ENCODE measurements around the gene ST8SIA6.
"Not testable (repeated sequence)": the region's sequence is repeated elsewhere in the genome, so short reads cannot be mapped to it uniquely, and the experiment has no call there.

Gene ST8SIA6

GRCh38 chr10:17349717-17350116 is 104.7 kb downstream of the ST8SIA6 start:
- Histone ChIP-seq H3K9ac (ENCODE audit: low read depth, low read length) (no peak overlapping the region), H3K27me3 (ENCODE audit: insufficient read depth, low read length) (no peaks in the 10 kb centered on the region), H3K4me3 (ENCODE audit: low read length) (no peak overlapping the region), H3K4me1 (ENCODE audit: insufficient read depth, low read length) (no peaks in the 10 kb centered on the region), H3K36me3 (ENCODE audit: insufficient read depth, low read depth, low read length) (no peaks in the 10 kb centered on the region), H3K9me3 (ENCODE audit: insufficient read depth, low read depth, low read length) (no peaks in the 10 kb centered on the region), H3K27ac (ENCODE audit: low read length) (no peak overlapping the region)

- Histone ChIP-seq H3K36me3 (ENCODE audit: insufficient read depth, low read depth, low read length) (no peaks in the 10 kb centered on the region), H3K27me3 (ENCODE audit: insufficient read depth, low read length) (no peaks in the 10 kb centered on the region), H3K9me3 (ENCODE audit: insufficient read depth, low read depth, low read length) (no peaks in the 10 kb centered on the region), H3K4me1 (ENCODE audit: insufficient read depth, low read length) (no peaks in the 10 kb centered on the region), H3K4me3 (ENCODE audit: low read length) (no peak overlapping the region), H3K9ac (ENCODE audit: low read depth, low read length) (no peak overlapping the region), H3K27ac (ENCODE audit: low read length) (no peak overlapping the region)
These were observed 105.7 kb downstream of the ST8SIA6 start for GRCh38 chr10:17348501-17349349.

- Histone ChIP-seq H3K4me1 (ENCODE audit: insufficient read depth, low read length) (no peaks in the 10 kb centered on the region), H3K4me3 (ENCODE audit: low read length) (no peak overlapping the region), H3K36me3 (ENCODE audit: insufficient read depth, low read depth, low read length) (no peaks in the 10 kb centered on the region), H3K27ac (ENCODE audit: low read length) (no peak overlapping the region), H3K9ac (ENCODE audit: low read depth, low read length) (no peak overlapping the region), H3K9me3 (ENCODE audit: insufficient read depth, low read depth, low read length) (no peaks in the 10 kb centered on the region), H3K27me3 (ENCODE audit: insufficient read depth, low read length) (no peaks in the 10 kb centered on the region)
These were observed 106.3 kb downstream of the ST8SIA6 start for GRCh38 chr10:17348011-17348500.

- peaks cover 20% of the 10 kb centered on the region; the same call in 1 of the 2 replicates for H3K9me3 ChIP-seq (ENCODE audit: insufficient read depth, low read depth, low read length)
- H3K9ac ChIP-seq (ENCODE audit: low read depth, low read length): no peak overlapping the region
- no peak overlapping the region for H3K4me3 ChIP-seq (ENCODE audit: low read length)
- no peak overlapping the region for H3K27ac ChIP-seq (ENCODE audit: low read length)
- no peaks in the 10 kb centered on the region for H3K4me1 ChIP-seq (ENCODE audit: insufficient read depth, low read length)
- no peaks in the 10 kb centered on the region for H3K36me3 ChIP-seq (ENCODE audit: insufficient read depth, low read depth, low read length)
- H3K27me3 ChIP-seq (ENCODE audit: insufficient read depth, low read length): no peaks in the 10 kb centered on the region
These were observed 110.2 kb downstream of the ST8SIA6 start for GRCh38 chr10:17344206-17344605.

- Histone ChIP-seq H3K4me3 (ENCODE audit: low read length) (no peak overlapping the region), H3K36me3 (ENCODE audit: insufficient read depth, low read depth, low read length) (no peaks in the 10 kb centered on the region), H3K4me1 (ENCODE audit: insufficient read depth, low read length) (no peaks in the 10 kb centered on the region), H3K27me3 (ENCODE audit: insufficient read depth, low read length) (no peaks in the 10 kb centered on the region), H3K9ac (ENCODE audit: low read depth, low read length) (no peak overlapping the region), H3K27ac (ENCODE audit: low read length) (no peak overlapping the region), H3K9me3 (ENCODE audit: insufficient read depth, low read depth, low read length) (peaks cover 20% of the 10 kb centered on the region; the same call in 1 of the 2 replicates)
These were observed 111.3 kb downstream of the ST8SIA6 start for GRCh38 chr10:17343118-17343517.

- H3K4me1 ChIP-seq (ENCODE audit: insufficient read depth, low read length): no peaks in the 10 kb centered on the region
- H3K4me3 ChIP-seq (ENCODE audit: low read length): no peak overlapping the region
- H3K27ac ChIP-seq (ENCODE audit: low read length): no peak overlapping the region
These were observed 114.1 kb downstream of the ST8SIA6 start for GRCh38 chr10:17340144-17340829.

GRCh38 chr10:17335065-17335464 is 119.3 kb downstream of the ST8SIA6 start:
- Histone ChIP-seq H3K27ac (ENCODE audit: low read length) (no peak overlapping the region), H3K9me3 (ENCODE audit: insufficient read depth, low read depth, low read length) (peaks cover 8% of the 10 kb centered on the region; the same call in 1 of the 2 replicates), H3K9ac (ENCODE audit: low read depth, low read length) (no peak overlapping the region), H3K4me1 (ENCODE audit: insufficient read depth, low read length) (no peaks in the 10 kb centered on the region), H3K27me3 (ENCODE audit: insufficient read depth, low read length) (no peaks in the 10 kb centered on the region), H3K36me3 (ENCODE audit: insufficient read depth, low read depth, low read length) (no peaks in the 10 kb centered on the region), H3K4me3 (ENCODE audit: low read length) (no peak overlapping the region)

More at GRCh38 chr10:17340144-17340829, 114.1 kb downstream of the ST8SIA6 start:
- H3K36me3 ChIP-seq (ENCODE audit: insufficient read depth, low read depth, low read length): no peaks in the 10 kb centered on the region
- peaks cover 20% of the 10 kb centered on the region; the same call in 1 of the 2 replicates for H3K9me3 ChIP-seq (ENCODE audit: insufficient read depth, low read depth, low read length)
- no peak overlapping the region for H3K9ac ChIP-seq (ENCODE audit: low read depth, low read length)
- no peaks in the 10 kb centered on the region for H3K27me3 ChIP-seq (ENCODE audit: insufficient read depth, low read length)

- no peak overlapping the region for H3K9ac ChIP-seq (ENCODE audit: low read depth, low read length)
- no peaks in the 10 kb centered on the region for H3K36me3 ChIP-seq (ENCODE audit: insufficient read depth, low read depth, low read length)
- no peaks in the 10 kb centered on the region for H3K27me3 ChIP-seq (ENCODE audit: insufficient read depth, low read length)
These were observed 123.9 kb downstream of the ST8SIA6 start for GRCh38 chr10:17330501-17330900.

GRCh38 chr10:17326377-17326776 is 128.0 kb downstream of the ST8SIA6 start:
- Histone ChIP-seq H3K9me3 (ENCODE audit: insufficient read depth, low read depth, low read length) (no peaks in the 10 kb centered on the region), H3K4me3 (ENCODE audit: low read length) (no peak overlapping the region), H3K27me3 (ENCODE audit: insufficient read depth, low read length) (no peaks in the 10 kb centered on the region), H3K9ac (ENCODE audit: low read depth, low read length) (no peak overlapping the region), H3K27ac (ENCODE audit: low read length) (no peak overlapping the region), H3K4me1 (ENCODE audit: insufficient read depth, low read length) (no peaks in the 10 kb centered on the region), H3K36me3 (ENCODE audit: insufficient read depth, low read depth, low read length) (no peaks in the 10 kb centered on the region)

More at GRCh38 chr10:17330501-17330900, 123.9 kb downstream of the ST8SIA6 start:
- H3K9me3 ChIP-seq (ENCODE audit: insufficient read depth, low read depth, low read length): no peaks in the 10 kb centered on the region
- no peaks in the 10 kb centered on the region for H3K4me1 ChIP-seq (ENCODE audit: insufficient read depth, low read length)
- H3K27ac ChIP-seq (ENCODE audit: low read length): no peak overlapping the region
- H3K4me3 ChIP-seq (ENCODE audit: low read length): no peak overlapping the region

- not testable (repeated sequence) for H3K36me3 ChIP-seq (ENCODE audit: insufficient read depth, low read depth, low read length); H3K4me1 ChIP-seq (ENCODE audit: insufficient read depth, low read length); H3K9ac ChIP-seq (ENCODE audit: low read depth, low read length); H3K9me3 ChIP-seq (ENCODE audit: insufficient read depth, low read depth, low read length); H3K27me3 ChIP-seq (ENCODE audit: insufficient read depth, low read length); H3K27ac ChIP-seq (ENCODE audit: low read length); H3K4me3 ChIP-seq (ENCODE audit: low read length)
These were observed 132.4 kb downstream of the ST8SIA6 start for GRCh38 chr10:17321957-17322356.

GRCh38 chr10:17316488-17317170 is 137.8 kb downstream of the ST8SIA6 start:
- Histone ChIP-seq H3K9ac (ENCODE audit: low read depth, low read length) (no peak overlapping the region), H3K4me3 (ENCODE audit: low read length) (no peak overlapping the region), H3K36me3 (ENCODE audit: insufficient read depth, low read depth, low read length) (no peaks in the 10 kb centered on the region), H3K27me3 (ENCODE audit: insufficient read depth, low read length) (no peaks in the 10 kb centered on the region), H3K9me3 (ENCODE audit: insufficient read depth, low read depth, low read length) (no peaks in the 10 kb centered on the region), H3K4me1 (ENCODE audit: insufficient read depth, low read length) (no peaks in the 10 kb centered on the region), H3K27ac (ENCODE audit: low read length) (no peak overlapping the region)

Data from iPS-20b (cell line).